ENCODE results near the gene RANGRF. TPM values are rescaled to one million over a fixed set of nuclear protein-coding genes. Genes with fewer than 3 reads are reported as not detected.

Gene RANGRF
- total RNA-seq, 4 donors from 2014 or later = 7.8 to 15.4 (median 12.6) TPM

GRCh38 chr17:8320262-8320661, 31.8 kb downstream of the RANGRF start:
- H3K36me3 ChIP-seq = no peaks in the 10 kb centered on the region
- H3K4me3 ChIP-seq = no peak overlapping the region
- H3K9me3 ChIP-seq = no peaks in the 10 kb centered on the region
- peaks cover 4 to 7% (median 5%) of the 10 kb centered on the region in 3 donors for H3K4me1 ChIP-seq
- 77 to 84% methylated on average over 4 of the region's 4 CpGs for WGBS, 2 donors
- H3K27ac ChIP-seq = no peak overlapping the region
- H3K27me3 ChIP-seq = peaks cover 0 to 67% (median 0%) of the 10 kb centered on the region in 4 donors
- no peak for DNase-seq
- TF ChIP-seq POLR2A (IDR thresholded peaks at IDR 0.05) = no peak
- intact Hi-C loops (cut with DNase I) = no loop called here

GRCh38 chr17:8320990-8321389, 32.5 kb downstream of the RANGRF start:
- peaks cover 0 to 67% (median 0%) of the 10 kb centered on the region in 4 donors for H3K27me3 ChIP-seq
- intact Hi-C loops (cut with DNase I) = no loop called here
- no peak for TF ChIP-seq POLR2A (IDR thresholded peaks at IDR 0.05)
- TF ChIP-seq CTCF (IDR thresholded peaks at IDR 0.05) = no peak
- H3K27ac ChIP-seq = no peak overlapping the region
- no peaks in the 10 kb centered on the region for H3K9me3 ChIP-seq
- peaks cover 0 to 3% (median 0%) of the 10 kb centered on the region in 3 donors for H3K4me1 ChIP-seq
- no peaks in the 10 kb centered on the region for H3K36me3 ChIP-seq
- no peak for DNase-seq
- no peak overlapping the region for H3K4me3 ChIP-seq
- 78 to 82% methylated on average over 4 to 6 of the region's 6 CpGs for WGBS, 2 donors

- no peak overlapping the region for H3K27ac ChIP-seq
- H3K4me3 ChIP-seq = no peak overlapping the region
- H3K9me3 ChIP-seq = no peaks in the 10 kb centered on the region
- H3K36me3 ChIP-seq = no peaks in the 10 kb centered on the region
- intact Hi-C loops (cut with DNase I) = no loop called here
- TF ChIP-seq CTCF (IDR thresholded peaks at IDR 0.05) = no peak
- no peak for TF ChIP-seq POLR2A (IDR thresholded peaks at IDR 0.05)
- H3K27me3 ChIP-seq = peaks cover 0 to 67% (median 0%) of the 10 kb centered on the region in 4 donors
- WGBS, 2 donors = 80 to 94% methylated on average over 3 to 4 of the region's 8 CpGs
- DNase-seq = no peak
- H3K4me1 ChIP-seq = peaks cover 2 to 14% (median 6%) of the 10 kb centered on the region in 3 donors
Observed at GRCh38 chr17:8322061-8322460, 33.6 kb downstream of the RANGRF start.

- peaks cover 0 to 61% (median 0%) of the 10 kb centered on the region in 4 donors for H3K27me3 ChIP-seq
- no peaks in the 10 kb centered on the region for H3K36me3 ChIP-seq
- no peak overlapping the region for H3K4me3 ChIP-seq
- H3K4me1 ChIP-seq = peaks cover 6 to 19% (median 10%) of the 10 kb centered on the region in 3 donors
- no peak for DNase-seq
- intact Hi-C loops (cut with DNase I) = no loop called here
- H3K27ac ChIP-seq = no peak overlapping the region
- 68 to 74% methylated on average over 5 of the region's 5 CpGs for WGBS, 2 donors
- no peak for TF ChIP-seq CTCF (IDR thresholded peaks at IDR 0.05)
- TF ChIP-seq POLR2A (IDR thresholded peaks at IDR 0.05) = no peak
- no peaks in the 10 kb centered on the region for H3K9me3 ChIP-seq
Observed at GRCh38 chr17:8324132-8324531, 35.7 kb downstream of the RANGRF start.

GRCh38 chr17:8324923-8325322, 36.5 kb downstream of the RANGRF start:
- H3K4me3 ChIP-seq = no peak overlapping the region
- intact Hi-C loops (cut with DNase I) = no loop called here
- TF ChIP-seq POLR2A (IDR thresholded peaks at IDR 0.05) = no peak
- TF ChIP-seq CTCF (IDR thresholded peaks at IDR 0.05) = no peak
- no peak for DNase-seq
- peaks cover 0 to 59% (median 0%) of the 10 kb centered on the region in 4 donors for H3K27me3 ChIP-seq
- peaks cover 6 to 19% (median 10%) of the 10 kb centered on the region in 3 donors for H3K4me1 ChIP-seq
- 80% methylated on average over 5 of the region's 5 CpGs; no CpG with 5 or more reads in 1 of the 2 donors for WGBS, 2 donors
- no peak overlapping the region for H3K27ac ChIP-seq
- H3K9me3 ChIP-seq = no peaks in the 10 kb centered on the region
- H3K36me3 ChIP-seq = no peaks in the 10 kb centered on the region

All from esophagus squamous epithelium (tissue), 5 donors.